ENCODE results near the gene BEND3.

Gene BEND3

GRCh38 chr6:107114213-107114925, 946 bp downstream of the BEND3 start:
- DNase-seq (ENCODE audit: low read depth in 2 of 2): peak; percentile 80 to 92
- TF ChIP-seq CTCF (IDR thresholded peaks at IDR 0.05; ENCODE audit: low read depth, low read length): peak; percentile 10
- H3K4me3 ChIP-seq (replicated peaks in 1 of 2; ENCODE audit: low read depth in 2 of 2, low read length in 2 of 2): peak overlapping the region; percentile 46 to 60

GRCh38 chr6:107110200-107110599, 5.1 kb downstream of the BEND3 start:
- no peak for TF ChIP-seq CTCF (IDR thresholded peaks at IDR 0.05; ENCODE audit: low read depth, low read length)
- H3K4me3 ChIP-seq (replicated peaks in 1 of 2; ENCODE audit: low read depth in 2 of 2, low read length in 2 of 2): no peak overlapping the region
- DNase-seq (ENCODE audit: low read depth in 2 of 2): peak in 1 of 2 donors; percentile 46

- peak overlapping the region in 1 of 2 donors; percentile 7 for H3K4me3 ChIP-seq (replicated peaks in 1 of 2; ENCODE audit: low read depth in 2 of 2, low read length in 2 of 2)
- TF ChIP-seq CTCF (IDR thresholded peaks at IDR 0.05; ENCODE audit: low read depth, low read length): no peak
- peak in 1 of 2 donors; percentile 62 for DNase-seq (ENCODE audit: low read depth in 2 of 2)
Observed at GRCh38 chr6:107108201-107108890, 7.0 kb downstream of the BEND3 start.

DNA sequence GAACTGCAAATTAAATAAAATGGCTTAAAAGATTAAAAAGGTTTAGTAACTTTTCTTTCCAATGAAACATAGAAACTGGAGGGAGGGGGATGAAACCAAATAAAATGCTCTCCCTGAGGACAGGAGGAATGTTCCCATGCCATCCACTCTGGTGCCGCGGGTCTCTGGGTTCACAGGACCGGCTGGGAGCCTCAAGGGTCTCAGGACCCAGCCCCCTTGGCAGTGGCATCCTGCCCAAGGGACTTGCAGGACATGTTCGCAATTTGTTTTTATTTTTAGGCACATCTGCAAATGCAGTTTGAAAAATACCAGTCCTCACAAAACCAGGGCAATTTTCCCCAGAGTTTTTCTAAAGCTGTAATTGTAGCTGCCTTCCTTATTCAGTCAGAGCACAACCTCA, 7.5 kb downstream of the BEND3 start:
- TF ChIP-seq CTCF (IDR thresholded peaks at IDR 0.05; ENCODE audit: low read depth, low read length): no peak
- DNase-seq (ENCODE audit: low read depth in 2 of 2): no peak
- H3K4me3 ChIP-seq (replicated peaks in 1 of 2; ENCODE audit: low read depth in 2 of 2, low read length in 2 of 2): no peak overlapping the region

DNA sequence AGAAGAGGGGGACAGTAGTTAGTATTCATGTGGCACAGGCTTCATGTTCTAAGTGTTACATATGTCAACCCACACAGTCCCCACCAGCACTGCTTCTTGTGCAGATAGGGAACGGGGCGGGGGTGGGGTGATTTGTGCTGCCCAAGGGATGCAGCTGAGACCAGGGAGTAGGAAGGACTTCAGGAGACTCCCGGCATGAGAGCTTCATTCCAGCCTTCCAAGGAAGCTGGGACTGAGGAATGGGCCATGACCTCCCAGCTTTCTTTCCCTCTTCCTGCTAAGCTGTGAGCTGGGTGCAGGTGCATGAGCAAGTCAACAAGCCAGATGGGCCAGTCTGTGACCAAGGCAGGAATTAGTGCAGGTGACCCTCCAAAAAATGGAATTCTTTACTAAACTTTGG, 9.2 kb downstream of the BEND3 start:
- H3K4me3 ChIP-seq (replicated peaks in 1 of 2; ENCODE audit: low read depth in 2 of 2, low read length in 2 of 2): no peak overlapping the region
- no peak for DNase-seq (ENCODE audit: low read depth in 2 of 2)
- TF ChIP-seq CTCF (IDR thresholded peaks at IDR 0.05; ENCODE audit: low read depth, low read length): no peak

DNA sequence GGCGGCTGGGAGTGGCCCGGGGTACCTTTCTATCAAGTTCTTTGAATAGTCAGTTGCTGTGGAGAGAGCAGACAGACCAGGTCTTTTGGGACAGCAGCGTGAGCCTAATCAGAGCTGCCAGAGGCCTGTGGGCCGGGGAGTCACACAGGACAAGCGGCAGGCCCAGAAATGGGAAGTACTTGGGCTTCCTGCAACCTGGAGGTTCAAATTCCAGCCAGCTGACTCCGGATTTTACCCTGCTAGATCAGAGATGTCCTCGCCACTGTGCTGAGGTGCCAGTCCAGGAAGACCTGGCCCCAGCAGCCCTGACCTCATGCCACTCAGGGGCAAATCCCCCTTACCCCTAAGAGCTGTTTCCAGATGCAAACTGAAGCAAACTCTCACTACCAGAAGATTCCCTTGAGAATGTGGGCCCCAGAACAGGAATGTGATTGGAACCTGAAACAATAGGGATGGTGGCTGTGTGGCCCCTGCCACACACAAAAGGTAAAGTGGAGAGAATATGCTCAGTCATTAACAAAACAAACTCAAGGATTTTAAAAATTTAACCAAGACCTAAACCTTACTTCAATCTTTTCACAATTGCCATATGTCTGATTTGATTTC, 9.7 kb downstream of the BEND3 start:
- no peak for TF ChIP-seq CTCF (IDR thresholded peaks at IDR 0.05; ENCODE audit: low read depth, low read length)
- DNase-seq (ENCODE audit: low read depth in 2 of 2): no peak
- no peak overlapping the region for H3K4me3 ChIP-seq (replicated peaks in 1 of 2; ENCODE audit: low read depth in 2 of 2, low read length in 2 of 2)
